ENCODE results near the gene GRID2.

- TF ChIP-seq CTCF (conservative IDR thresholded peaks at IDR 0.05 in 1 of 2, IDR thresholded peaks at IDR 0.05 in 1 of 2; ENCODE audit: low read depth in 1 of 2, low read length in 2 of 2) (no peak), EZH2 (IDR thresholded peaks at IDR 0.05; ENCODE audit: low read length, missing control alignments) (no peak)
Observed at GRCh38 chr4:93756101-93756500, 1452.3 kb downstream of the GRID2 start.

Measured in fibroblast of lung (primary cell).